ENCODE data around the gene ANGPTL4. TPM values are rescaled to one million over a fixed set of nuclear protein-coding genes. Genes with fewer than 3 reads are reported as not detected.

The ANGPTL4 gene
- total and polyA plus RNA-seq, 10 donors = 1.8 to 28.3 (median 8.6) TPM

DNA sequence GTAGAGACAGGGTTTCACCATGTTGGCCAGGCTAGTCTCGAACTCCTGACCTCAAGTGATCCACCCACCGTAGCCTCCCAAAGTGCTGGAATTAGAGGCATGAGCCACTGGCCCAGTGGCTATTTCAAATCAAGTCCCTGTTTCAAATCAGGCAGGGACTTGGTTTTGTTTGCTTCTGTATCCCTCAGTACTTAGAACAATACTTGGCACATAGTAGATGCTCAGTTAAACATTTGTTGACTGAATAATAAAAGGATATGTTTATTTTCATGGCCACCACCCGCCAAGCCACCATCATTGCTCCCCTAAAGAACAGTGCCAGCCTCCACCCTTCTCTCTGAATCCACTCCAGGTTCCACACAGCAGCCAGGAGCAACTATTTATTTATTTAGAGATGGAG, 38.5 kb upstream of the ANGPTL4 start:
- intact Hi-C loops (cut with DNase I; ENCODE audit: low total_unique reads) = no loop called here
- TF ChIP-seq POLR2A (IDR thresholded peaks at IDR 0.05) = no peak
- TF ChIP-seq, protein P1, sequence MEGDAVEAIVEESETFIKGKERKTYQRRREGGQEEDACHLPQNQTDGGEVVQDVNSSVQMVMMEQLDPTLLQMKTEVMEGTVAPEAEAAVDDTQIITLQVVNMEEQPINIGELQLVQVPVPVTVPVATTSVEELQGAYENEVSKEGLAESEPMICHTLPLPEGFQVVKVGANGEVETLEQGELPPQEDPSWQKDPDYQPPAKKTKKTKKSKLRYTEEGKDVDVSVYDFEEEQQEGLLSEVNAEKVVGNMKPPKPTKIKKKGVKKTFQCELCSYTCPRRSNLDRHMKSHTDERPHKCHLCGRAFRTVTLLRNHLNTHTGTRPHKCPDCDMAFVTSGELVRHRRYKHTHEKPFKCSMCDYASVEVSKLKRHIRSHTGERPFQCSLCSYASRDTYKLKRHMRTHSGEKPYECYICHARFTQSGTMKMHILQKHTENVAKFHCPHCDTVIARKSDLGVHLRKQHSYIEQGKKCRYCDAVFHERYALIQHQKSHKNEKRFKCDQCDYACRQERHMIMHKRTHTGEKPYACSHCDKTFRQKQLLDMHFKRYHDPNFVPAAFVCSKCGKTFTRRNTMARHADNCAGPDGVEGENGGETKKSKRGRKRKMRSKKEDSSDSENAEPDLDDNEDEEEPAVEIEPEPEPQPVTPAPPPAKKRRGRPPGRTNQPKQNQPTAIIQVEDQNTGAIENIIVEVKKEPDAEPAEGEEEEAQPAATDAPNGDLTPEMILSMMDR (IDR thresholded peaks at IDR 0.05 in 8 of 11, conservative IDR thresholded peaks at IDR 0.05 in 3 of 11) = no peak
- no peak for TF ChIP-seq POLR2AphosphoS5 (IDR thresholded peaks at IDR 0.05)
- Histone ChIP-seq H3K27ac (peak overlapping the region in 2 of 8 donors; percentile 14 to 94), H3K36me3 (peaks cover 0 to 60% (median 16%) of the 10 kb centered on the region in 6 donors), H3K4me3 (no peak overlapping the region), H3K27me3 (replicated peaks in 1 of 7) (no peaks in the 10 kb centered on the region), H3K9me3 (no peaks in the 10 kb centered on the region), H3K4me1 (peaks cover 19 to 41% (median 37%) of the 10 kb centered on the region in 6 donors)
- WGBS, 5 donors = 82 to 93% (median 89%) methylated on average over 2 to 3 of the region's 3 CpGs
- no peak for DNase-seq

DNA sequence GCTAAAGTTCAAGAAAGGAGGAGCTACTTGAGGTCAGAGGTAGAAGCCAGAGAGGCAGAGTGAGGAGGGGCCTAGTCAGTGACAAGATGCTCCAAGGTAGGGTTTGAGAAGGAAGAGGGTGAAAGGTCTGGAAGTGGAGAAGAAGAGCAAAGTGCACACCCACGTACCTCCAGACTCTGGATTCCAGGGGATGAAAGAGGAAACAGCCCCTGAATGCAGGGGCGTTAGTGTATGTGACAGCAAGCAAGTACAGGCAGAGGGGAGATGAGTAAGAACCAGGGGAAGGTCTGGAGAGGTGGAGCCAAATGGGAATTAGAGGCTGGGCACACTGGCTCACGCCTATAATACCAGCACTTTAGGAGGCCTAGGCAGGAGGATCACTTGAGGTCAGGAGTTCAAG, 34.0 kb upstream of the ANGPTL4 start:
- no peak for TF ChIP-seq POLR2A (IDR thresholded peaks at IDR 0.05)
- no peak for TF ChIP-seq POLR2AphosphoS5 (IDR thresholded peaks at IDR 0.05)
- TF ChIP-seq, protein P1 (IDR thresholded peaks at IDR 0.05 in 8 of 11, conservative IDR thresholded peaks at IDR 0.05 in 3 of 11) = no peak
- Histone ChIP-seq H3K27ac (no peak overlapping the region), H3K4me1 (peaks cover 0 to 25% (median 20%) of the 10 kb centered on the region in 6 donors), H3K4me3 (no peak overlapping the region), H3K9me3 (no peaks in the 10 kb centered on the region), H3K36me3 (peaks cover 0 to 74% (median 5%) of the 10 kb centered on the region in 6 donors), H3K27me3 (replicated peaks in 1 of 7) (peaks cover 5 to 25% (median 20%) of the 10 kb centered on the region in 7 donors)
- intact Hi-C loops (cut with DNase I; ENCODE audit: low total_unique reads) = no loop called here
- 55 to 97% (median 80%) methylated on average over 3 of the region's 3 CpGs for WGBS, 5 donors
- no peak for DNase-seq

DNA sequence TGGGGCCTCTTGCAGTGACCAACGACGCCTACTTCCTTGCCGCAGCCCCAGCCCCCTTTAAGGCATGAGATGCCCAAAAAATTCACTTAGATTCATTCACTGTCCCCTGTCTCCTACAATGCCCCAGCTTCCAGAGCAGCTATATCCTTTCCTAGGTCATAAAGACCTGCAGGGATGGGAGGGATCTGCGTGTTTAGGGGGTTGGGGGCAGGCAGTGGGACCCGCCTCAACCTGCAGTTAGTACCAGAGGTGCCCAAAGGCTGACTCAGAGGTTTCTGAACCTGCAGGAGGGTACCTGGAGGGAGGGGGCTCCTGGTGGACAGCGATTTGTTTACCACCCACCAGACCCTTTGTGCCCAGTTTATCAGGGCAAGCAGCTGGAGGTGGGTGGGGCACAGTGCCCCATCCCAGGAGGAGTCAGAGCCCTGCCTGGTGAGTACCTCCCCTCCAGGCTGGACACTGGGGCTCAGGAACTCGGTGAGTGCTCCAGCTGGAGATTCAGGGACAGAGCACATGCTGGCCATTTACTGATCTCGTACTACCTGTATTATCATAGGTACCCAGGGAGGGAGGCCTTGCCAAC, 32.6 kb upstream of the ANGPTL4 start:
- Histone ChIP-seq H3K27ac (no peak overlapping the region), H3K27me3 (replicated peaks in 1 of 7) (peaks cover 5 to 38% (median 32%) of the 10 kb centered on the region in 7 donors), H3K4me1 (peaks cover 4 to 38% (median 30%) of the 10 kb centered on the region in 6 donors), H3K4me3 (no peak overlapping the region), H3K36me3 (peaks cover 0 to 74% (median 5%) of the 10 kb centered on the region in 6 donors), H3K9me3 (no peaks in the 10 kb centered on the region)
- 76 to 91% (median 84%) methylated on average over 7 to 8 of the region's 8 CpGs for WGBS, 5 donors
- DNase-seq = peak; percentile 46
- intact Hi-C loops (cut with DNase I; ENCODE audit: low total_unique reads) = no loop called here
- TF ChIP-seq, protein P1 (IDR thresholded peaks at IDR 0.05 in 8 of 11, conservative IDR thresholded peaks at IDR 0.05 in 3 of 11) = no peak
- no peak for TF ChIP-seq POLR2A (IDR thresholded peaks at IDR 0.05)
- TF ChIP-seq POLR2AphosphoS5 (IDR thresholded peaks at IDR 0.05) = peak in 1 of 3 donors; percentile 6

DNA sequence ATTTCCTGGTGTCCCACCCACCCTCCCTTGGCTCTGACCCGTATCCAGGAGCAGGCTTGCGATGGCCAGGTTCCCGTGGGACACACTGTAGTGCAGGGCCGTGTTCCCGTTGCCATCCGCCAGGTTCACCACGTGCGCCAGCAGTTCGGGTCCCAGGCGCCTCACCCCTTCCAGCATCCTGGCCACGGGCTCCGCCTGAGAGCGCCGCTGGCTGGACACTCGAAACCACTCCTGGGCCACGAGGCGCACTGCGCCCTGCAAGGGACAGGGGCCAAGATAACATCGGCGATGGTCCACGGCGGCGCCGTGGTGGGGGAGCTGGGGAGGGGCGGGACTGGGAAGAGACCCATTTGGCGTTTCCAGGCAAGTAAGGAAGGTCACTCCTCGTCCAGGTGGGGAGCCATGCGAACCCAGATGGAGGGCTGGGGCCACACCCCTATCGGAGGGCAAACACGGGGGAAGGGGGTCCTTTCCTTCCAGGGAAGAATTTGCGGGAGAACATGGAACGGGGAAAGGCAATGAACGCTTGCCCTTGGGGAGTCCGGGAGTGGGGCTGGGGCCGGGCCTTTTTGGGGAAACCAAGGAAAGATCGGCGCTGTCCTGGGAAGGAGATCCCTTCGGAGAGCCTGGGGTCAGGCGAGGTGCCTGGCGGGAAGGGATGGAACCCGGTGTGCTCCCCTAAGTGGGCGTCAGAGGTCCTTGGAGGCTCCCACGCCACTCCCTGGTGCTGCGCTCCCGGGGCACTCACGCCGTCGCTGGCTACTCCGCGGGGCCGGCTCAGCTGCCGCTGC, 30.8 kb upstream of the ANGPTL4 start:
- WGBS, 5 donors = 35 to 60% (median 41%) methylated on average over 29 to 52 of the region's 52 CpGs
- Histone ChIP-seq H3K36me3 (peaks cover 0 to 60% (median 5%) of the 10 kb centered on the region in 6 donors), H3K4me1 (peaks cover 4 to 56% (median 39%) of the 10 kb centered on the region in 6 donors), H3K27ac (peak overlapping the region in 1 of 8 donors; percentile 7), H3K4me3 (no peak overlapping the region), H3K27me3 (replicated peaks in 1 of 7) (peaks cover 5 to 56% (median 36%) of the 10 kb centered on the region in 7 donors), H3K9me3 (no peaks in the 10 kb centered on the region)
- TF ChIP-seq, protein P1 (IDR thresholded peaks at IDR 0.05 in 8 of 11, conservative IDR thresholded peaks at IDR 0.05 in 3 of 11) = no peak
- TF ChIP-seq POLR2AphosphoS5 (IDR thresholded peaks at IDR 0.05) (peak in 2 of 3 donors; percentile 36 to 38), POLR2A (IDR thresholded peaks at IDR 0.05) (no peak)
- intact Hi-C loops (cut with DNase I; ENCODE audit: low total_unique reads) = no loop called here
- peak; percentile 62 for DNase-seq
